Measurements from ENCODE around the gene SERAC1.
"Not testable (repeated sequence)": the region's sequence is repeated elsewhere in the genome, so short reads cannot be mapped to it uniquely, and the experiment has no call there.

SERAC1 gene

DNA sequence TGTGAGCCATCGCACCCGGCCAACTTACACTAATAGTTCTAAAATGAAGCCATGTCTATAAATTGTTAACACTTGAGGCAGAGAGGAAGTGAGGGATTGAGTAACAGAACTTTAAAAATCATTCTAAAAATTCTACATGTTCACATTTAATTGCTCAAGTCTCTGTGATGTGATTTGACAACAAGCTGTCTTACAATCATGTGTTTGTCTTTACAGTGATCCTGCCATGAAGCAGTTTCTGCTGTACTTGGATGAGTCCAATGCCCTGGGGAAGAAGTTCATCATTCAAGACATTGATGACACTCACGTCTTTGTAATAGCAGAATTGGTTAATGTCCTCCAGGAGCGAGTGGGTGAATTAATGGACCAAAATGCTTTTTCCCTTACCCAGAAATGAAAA is 23.7 kb upstream of the SERAC1 start:
- no peaks in the 10 kb centered on the region for H3K9me3 ChIP-seq (ENCODE audit: control insufficient read depth, insufficient read depth, low read length)

GRCh38 chr6:158191032-158191431 is 23.0 kb upstream of the SERAC1 start:
- H3K9me3 ChIP-seq (ENCODE audit: control insufficient read depth, insufficient read depth, low read length): no peaks in the 10 kb centered on the region
- peaks cover 12% of the 10 kb centered on the region for H3K4me1 ChIP-seq (ENCODE audit: control insufficient read depth, insufficient read depth, low read length)
- H3K4me3 ChIP-seq (ENCODE audit: low read depth, low read length): no peak overlapping the region
- peaks cover 2% of the 10 kb centered on the region for H3K36me3 ChIP-seq (ENCODE audit: control insufficient read depth, insufficient read depth, low read length)
- no peaks in the 10 kb centered on the region for H3K27me3 ChIP-seq (ENCODE audit: control insufficient read depth, insufficient read depth, low read length)
- H3K9ac ChIP-seq (ENCODE audit: low read depth, low read length): no peak overlapping the region

More for the DNA sequence above, 23.7 kb upstream of the SERAC1 start:
- peaks cover 12% of the 10 kb centered on the region for H3K4me1 ChIP-seq (ENCODE audit: control insufficient read depth, insufficient read depth, low read length)
- peaks cover 2% of the 10 kb centered on the region for H3K36me3 ChIP-seq (ENCODE audit: control insufficient read depth, insufficient read depth, low read length)
- no peaks in the 10 kb centered on the region for H3K27me3 ChIP-seq (ENCODE audit: control insufficient read depth, insufficient read depth, low read length)
- no peak overlapping the region for H3K9ac ChIP-seq (ENCODE audit: low read depth, low read length)
- H3K4me3 ChIP-seq (ENCODE audit: low read depth, low read length): no peak overlapping the region

GRCh38 chr6:158188591-158188990 is 20.5 kb upstream of the SERAC1 start:
- Histone ChIP-seq H3K36me3 (ENCODE audit: control insufficient read depth, insufficient read depth, low read length) (peaks cover 2% of the 10 kb centered on the region), H3K4me1 (ENCODE audit: control insufficient read depth, insufficient read depth, low read length) (no peaks in the 10 kb centered on the region), H3K27me3 (ENCODE audit: control insufficient read depth, insufficient read depth, low read length) (no peaks in the 10 kb centered on the region), H3K4me3 (ENCODE audit: low read depth, low read length) (no peak overlapping the region), H3K9me3 (ENCODE audit: control insufficient read depth, insufficient read depth, low read length) (no peaks in the 10 kb centered on the region), H3K9ac (ENCODE audit: low read depth, low read length) (no peak overlapping the region)

- Histone ChIP-seq H3K4me3 (ENCODE audit: low read depth, low read length) (no peak overlapping the region), H3K27me3 (ENCODE audit: control insufficient read depth, insufficient read depth, low read length) (no peaks in the 10 kb centered on the region), H3K9ac (ENCODE audit: low read depth, low read length) (no peak overlapping the region), H3K4me1 (ENCODE audit: control insufficient read depth, insufficient read depth, low read length) (peaks cover 2% of the 10 kb centered on the region), H3K9me3 (ENCODE audit: control insufficient read depth, insufficient read depth, low read length) (no peaks in the 10 kb centered on the region), H3K36me3 (ENCODE audit: control insufficient read depth, insufficient read depth, low read length) (peaks cover 2% of the 10 kb centered on the region)
These were observed 17.8 kb upstream of the SERAC1 start for GRCh38 chr6:158185729-158186456.

DNA sequence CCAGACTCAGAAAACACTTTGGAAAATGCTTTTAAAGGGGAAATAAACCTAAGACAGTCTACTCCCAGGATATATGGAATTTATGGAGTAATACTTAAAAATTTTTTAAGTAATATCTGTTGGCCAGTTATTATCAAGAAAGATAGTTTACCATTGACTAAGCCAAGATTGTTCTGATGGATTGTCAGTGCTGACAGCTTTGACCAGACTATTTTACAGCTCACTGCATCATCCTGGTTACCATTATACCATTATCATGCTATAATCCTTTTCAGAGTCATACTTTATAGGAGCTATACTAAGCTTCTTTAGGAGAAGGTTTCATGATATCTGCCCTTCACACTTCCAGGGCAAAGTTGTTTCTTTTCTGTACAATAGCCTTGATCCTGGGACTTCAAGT is 16.5 kb upstream of the SERAC1 start:
- Histone ChIP-seq H3K27me3 (ENCODE audit: control insufficient read depth, insufficient read depth, low read length) (no peaks in the 10 kb centered on the region), H3K9me3 (ENCODE audit: control insufficient read depth, insufficient read depth, low read length) (no peaks in the 10 kb centered on the region), H3K36me3 (ENCODE audit: control insufficient read depth, insufficient read depth, low read length) (peaks cover 2% of the 10 kb centered on the region), H3K4me1 (ENCODE audit: control insufficient read depth, insufficient read depth, low read length) (peaks cover 2% of the 10 kb centered on the region), H3K9ac (ENCODE audit: low read depth, low read length) (no peak overlapping the region), H3K4me3 (ENCODE audit: low read depth, low read length) (no peak overlapping the region)

GRCh38 chr6:158183174-158183972 is 15.3 kb upstream of the SERAC1 start:
- not testable (repeated sequence) for H3K9me3 ChIP-seq (ENCODE audit: control insufficient read depth, insufficient read depth, low read length); H3K27me3 ChIP-seq (ENCODE audit: control insufficient read depth, insufficient read depth, low read length); H3K36me3 ChIP-seq (ENCODE audit: control insufficient read depth, insufficient read depth, low read length); H3K4me1 ChIP-seq (ENCODE audit: control insufficient read depth, insufficient read depth, low read length); H3K9ac ChIP-seq (ENCODE audit: low read depth, low read length)
- peak overlapping the region; percentile 33 for H3K4me3 ChIP-seq (ENCODE audit: low read depth, low read length)

DNA sequence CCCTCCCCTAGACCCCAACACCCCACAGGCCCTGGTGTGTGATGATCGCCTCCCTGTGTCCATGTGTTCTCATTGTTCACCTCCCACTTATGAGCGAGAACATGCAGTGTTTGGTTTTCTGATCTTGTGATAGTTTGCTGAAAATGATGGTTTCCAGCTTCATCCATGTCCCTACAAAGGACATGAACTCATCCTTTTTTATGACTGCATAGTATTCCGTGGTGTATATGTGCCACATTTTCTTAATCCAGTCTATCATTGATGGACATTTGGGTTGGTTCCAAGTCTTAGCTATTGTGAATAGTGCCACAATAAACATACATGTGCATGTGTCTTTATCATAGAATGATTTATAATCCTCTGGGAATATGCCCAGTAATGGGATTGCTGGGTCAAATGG is 9.7 kb upstream of the SERAC1 start:
- not testable (repeated sequence) for H3K4me3 ChIP-seq (ENCODE audit: low read depth, low read length); H3K36me3 ChIP-seq (ENCODE audit: control insufficient read depth, insufficient read depth, low read length); H3K4me1 ChIP-seq (ENCODE audit: control insufficient read depth, insufficient read depth, low read length); H3K27me3 ChIP-seq (ENCODE audit: control insufficient read depth, insufficient read depth, low read length); H3K9ac ChIP-seq (ENCODE audit: low read depth, low read length); H3K9me3 ChIP-seq (ENCODE audit: control insufficient read depth, insufficient read depth, low read length)

GRCh38 chr6:158175111-158175510 is 7.0 kb upstream of the SERAC1 start:
- no peak overlapping the region for H3K9ac ChIP-seq (ENCODE audit: low read depth, low read length)
- no peak overlapping the region for H3K4me3 ChIP-seq (ENCODE audit: low read depth, low read length)
- peaks cover 3% of the 10 kb centered on the region for H3K4me1 ChIP-seq (ENCODE audit: control insufficient read depth, insufficient read depth, low read length)
- no peaks in the 10 kb centered on the region for H3K27me3 ChIP-seq (ENCODE audit: control insufficient read depth, insufficient read depth, low read length)
- no peaks in the 10 kb centered on the region for H3K9me3 ChIP-seq (ENCODE audit: control insufficient read depth, insufficient read depth, low read length)
- no peaks in the 10 kb centered on the region for H3K36me3 ChIP-seq (ENCODE audit: control insufficient read depth, insufficient read depth, low read length)

GRCh38 chr6:158174514-158174913 is 6.5 kb upstream of the SERAC1 start:
- H3K9me3 ChIP-seq (ENCODE audit: control insufficient read depth, insufficient read depth, low read length): no peaks in the 10 kb centered on the region
- H3K4me3 ChIP-seq (ENCODE audit: low read depth, low read length): no peak overlapping the region

GRCh38 chr6:158174024-158174423 is 6.0 kb upstream of the SERAC1 start:
- Histone ChIP-seq H3K9me3 (ENCODE audit: control insufficient read depth, insufficient read depth, low read length) (no peaks in the 10 kb centered on the region), H3K9ac (ENCODE audit: low read depth, low read length) (no peak overlapping the region), H3K36me3 (ENCODE audit: control insufficient read depth, insufficient read depth, low read length) (no peaks in the 10 kb centered on the region), H3K4me3 (ENCODE audit: low read depth, low read length) (no peak overlapping the region), H3K4me1 (ENCODE audit: control insufficient read depth, insufficient read depth, low read length) (peaks cover 3% of the 10 kb centered on the region), H3K27me3 (ENCODE audit: control insufficient read depth, insufficient read depth, low read length) (no peaks in the 10 kb centered on the region)

More at GRCh38 chr6:158174514-158174913, 6.5 kb upstream of the SERAC1 start:
- Histone ChIP-seq H3K4me1 (ENCODE audit: control insufficient read depth, insufficient read depth, low read length) (peaks cover 3% of the 10 kb centered on the region), H3K36me3 (ENCODE audit: control insufficient read depth, insufficient read depth, low read length) (no peaks in the 10 kb centered on the region), H3K9ac (ENCODE audit: low read depth, low read length) (no peak overlapping the region), H3K27me3 (ENCODE audit: control insufficient read depth, insufficient read depth, low read length) (no peaks in the 10 kb centered on the region)

- H3K4me1 ChIP-seq (ENCODE audit: control insufficient read depth, insufficient read depth, low read length): peaks cover 3% of the 10 kb centered on the region
- no peaks in the 10 kb centered on the region for H3K9me3 ChIP-seq (ENCODE audit: control insufficient read depth, insufficient read depth, low read length)
- no peak overlapping the region for H3K4me3 ChIP-seq (ENCODE audit: low read depth, low read length)
- H3K27me3 ChIP-seq (ENCODE audit: control insufficient read depth, insufficient read depth, low read length): no peaks in the 10 kb centered on the region
- no peaks in the 10 kb centered on the region for H3K36me3 ChIP-seq (ENCODE audit: control insufficient read depth, insufficient read depth, low read length)
- no peak overlapping the region for H3K9ac ChIP-seq (ENCODE audit: low read depth, low read length)
These were observed 3.9 kb upstream of the SERAC1 start for GRCh38 chr6:158172001-158172400.

DNA sequence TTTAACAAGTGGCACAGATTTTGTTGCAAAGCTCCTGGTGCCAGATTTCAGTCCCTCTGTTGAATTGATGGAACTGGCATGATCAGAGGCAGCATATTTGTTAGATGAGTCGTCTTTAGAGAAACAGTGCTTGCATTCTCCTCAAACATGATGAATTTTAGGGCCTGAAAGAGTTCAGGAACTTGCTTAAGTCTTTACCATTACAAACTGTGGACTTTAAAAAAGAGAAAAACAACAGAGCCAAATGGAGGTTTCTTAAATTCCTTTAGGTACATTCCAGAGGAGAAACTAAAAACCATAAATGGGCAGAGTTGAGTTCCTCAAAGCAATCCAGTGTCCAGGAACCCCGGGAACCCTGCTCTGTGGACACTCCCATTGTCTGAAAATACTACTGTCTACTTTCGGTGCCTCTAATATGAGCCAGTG is 2.6 kb upstream of the SERAC1 start:
- no peak overlapping the region for H3K4me3 ChIP-seq (ENCODE audit: low read depth, low read length)
- H3K9ac ChIP-seq (ENCODE audit: low read depth, low read length): no peak overlapping the region
- H3K4me1 ChIP-seq (ENCODE audit: control insufficient read depth, insufficient read depth, low read length): peaks cover 3% of the 10 kb centered on the region
- H3K27me3 ChIP-seq (ENCODE audit: control insufficient read depth, insufficient read depth, low read length): peaks cover 6% of the 10 kb centered on the region
- H3K9me3 ChIP-seq (ENCODE audit: control insufficient read depth, insufficient read depth, low read length): no peaks in the 10 kb centered on the region
- H3K36me3 ChIP-seq (ENCODE audit: control insufficient read depth, insufficient read depth, low read length): no peaks in the 10 kb centered on the region
